ENCODE data around the gene C1orf174.

The C1orf174 gene

DNA sequence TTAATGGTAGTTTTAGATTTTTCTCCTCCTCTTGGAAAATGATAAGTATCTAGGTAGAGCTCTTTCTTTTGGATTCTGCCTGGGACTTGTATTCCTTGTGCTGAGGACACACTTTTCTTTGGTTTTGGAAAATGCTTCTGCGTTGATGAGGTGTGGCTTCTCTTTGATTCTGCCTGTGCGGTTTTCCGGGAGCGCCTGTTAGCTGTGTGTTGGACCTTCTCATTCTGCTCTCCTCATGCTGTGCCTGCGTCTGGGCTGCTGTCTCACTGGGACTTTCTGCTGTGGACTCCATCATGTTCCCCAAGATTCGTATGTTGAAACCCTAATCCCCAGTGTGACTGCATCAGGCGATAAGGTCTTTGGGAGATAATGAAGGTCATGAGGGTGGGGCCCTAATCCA is 21.0 kb downstream of the C1orf174 start:
- peaks cover 0 to 13% (median 7%) of the 10 kb centered on the region in 3 donors for H3K9me3 ChIP-seq
- no peak for DNase-seq
- no peak overlapping the region for H3K27ac ChIP-seq
- intact Hi-C loops (cut with DNase I; ENCODE audit: low total_unique reads), result no loop called here
- H3K4me3 ChIP-seq, result no peak overlapping the region
- peaks cover 53 to 89% (median 76%) of the 10 kb centered on the region in 3 donors for H3K36me3 ChIP-seq
- TF ChIP-seq, protein P1, sequence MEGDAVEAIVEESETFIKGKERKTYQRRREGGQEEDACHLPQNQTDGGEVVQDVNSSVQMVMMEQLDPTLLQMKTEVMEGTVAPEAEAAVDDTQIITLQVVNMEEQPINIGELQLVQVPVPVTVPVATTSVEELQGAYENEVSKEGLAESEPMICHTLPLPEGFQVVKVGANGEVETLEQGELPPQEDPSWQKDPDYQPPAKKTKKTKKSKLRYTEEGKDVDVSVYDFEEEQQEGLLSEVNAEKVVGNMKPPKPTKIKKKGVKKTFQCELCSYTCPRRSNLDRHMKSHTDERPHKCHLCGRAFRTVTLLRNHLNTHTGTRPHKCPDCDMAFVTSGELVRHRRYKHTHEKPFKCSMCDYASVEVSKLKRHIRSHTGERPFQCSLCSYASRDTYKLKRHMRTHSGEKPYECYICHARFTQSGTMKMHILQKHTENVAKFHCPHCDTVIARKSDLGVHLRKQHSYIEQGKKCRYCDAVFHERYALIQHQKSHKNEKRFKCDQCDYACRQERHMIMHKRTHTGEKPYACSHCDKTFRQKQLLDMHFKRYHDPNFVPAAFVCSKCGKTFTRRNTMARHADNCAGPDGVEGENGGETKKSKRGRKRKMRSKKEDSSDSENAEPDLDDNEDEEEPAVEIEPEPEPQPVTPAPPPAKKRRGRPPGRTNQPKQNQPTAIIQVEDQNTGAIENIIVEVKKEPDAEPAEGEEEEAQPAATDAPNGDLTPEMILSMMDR (IDR thresholded peaks at IDR 0.05), result no peak
- no peaks in the 10 kb centered on the region for H3K27me3 ChIP-seq
- H3K4me1 ChIP-seq, result no peaks in the 10 kb centered on the region

DNA sequence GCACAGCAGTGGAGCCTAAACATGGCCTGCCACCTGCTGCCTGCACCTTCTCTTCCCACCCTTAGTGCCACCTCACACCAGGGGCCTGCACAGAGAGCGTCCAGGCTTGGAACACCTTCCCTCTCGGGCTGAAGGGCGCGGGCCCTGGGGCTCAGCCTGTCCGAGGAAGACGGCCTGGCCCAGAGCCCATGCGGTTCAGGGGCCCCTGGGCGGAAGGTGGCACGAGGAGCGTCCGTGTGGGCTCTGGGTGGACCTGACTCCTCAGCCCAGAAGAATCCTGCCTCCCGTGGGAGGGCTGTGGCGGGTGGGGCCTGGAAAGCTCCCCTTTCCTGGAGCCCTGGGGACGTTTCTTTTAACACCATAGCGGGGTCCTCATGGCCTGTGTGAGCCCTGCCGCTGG is 23.4 kb downstream of the C1orf174 start:
- intact Hi-C loops (cut with DNase I; ENCODE audit: low total_unique reads), result no loop called here

DNA sequence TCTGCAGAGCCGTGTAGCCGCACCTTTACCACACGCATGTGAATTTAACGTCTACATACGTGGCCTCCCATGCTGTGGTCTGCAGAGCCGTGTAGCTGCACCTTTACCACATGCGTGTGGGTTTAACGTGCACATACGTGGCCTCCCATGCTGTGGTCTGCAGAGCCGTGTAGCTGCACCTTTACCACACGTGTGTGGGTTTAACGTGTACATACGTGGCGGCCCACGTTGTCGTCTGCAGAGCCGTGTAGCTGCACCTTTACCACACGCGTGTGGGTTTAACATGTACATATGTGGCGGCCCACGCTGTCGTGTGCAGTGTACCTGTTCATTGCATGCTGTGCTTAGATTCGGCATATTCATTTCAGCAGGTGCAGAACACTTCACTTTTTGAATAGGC is 25.3 kb downstream of the C1orf174 start:
- DNase-seq, result no peak
- intact Hi-C loops (cut with DNase I; ENCODE audit: low total_unique reads), result no loop called here
- Histone ChIP-seq H3K4me1 (no peaks in the 10 kb centered on the region), H3K4me3 (no peak overlapping the region), H3K27ac (no peak overlapping the region), H3K27me3 (no peaks in the 10 kb centered on the region), H3K9me3 (peaks cover 0 to 13% (median 7%) of the 10 kb centered on the region in 3 donors), H3K36me3 (peaks cover 68 to 99% (median 92%) of the 10 kb centered on the region in 3 donors)
- TF ChIP-seq, protein P1 (IDR thresholded peaks at IDR 0.05), result no peak

More for the DNA sequence above, 23.4 kb downstream of the C1orf174 start:
- Histone ChIP-seq H3K36me3 (peaks cover 61 to 99% (median 91%) of the 10 kb centered on the region in 3 donors), H3K4me3 (no peak overlapping the region), H3K27ac (no peak overlapping the region), H3K27me3 (no peaks in the 10 kb centered on the region), H3K9me3 (peaks cover 0 to 13% (median 7%) of the 10 kb centered on the region in 3 donors), H3K4me1 (no peaks in the 10 kb centered on the region)
- TF ChIP-seq, protein P1 (IDR thresholded peaks at IDR 0.05), result no peak
- DNase-seq, result no peak

DNA sequence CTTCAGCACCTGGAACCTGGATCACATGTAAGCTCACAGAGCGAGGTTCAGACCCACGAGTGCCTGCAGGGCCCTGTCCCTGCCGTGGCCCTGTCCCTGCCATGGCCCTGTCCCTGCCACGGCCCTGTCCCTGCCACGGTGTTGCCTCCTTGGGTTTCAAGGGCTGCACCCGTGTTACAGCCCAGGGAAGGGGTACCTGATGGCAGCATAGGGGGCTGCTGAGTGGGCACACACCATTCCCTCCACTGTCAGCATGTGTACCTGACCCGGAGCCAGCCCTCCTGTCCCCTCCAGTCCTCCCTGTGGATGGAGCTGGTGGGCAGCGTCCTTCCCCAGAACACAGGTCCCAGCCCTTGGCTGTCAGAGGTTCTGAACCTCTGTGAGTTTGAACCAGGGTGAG is 27.5 kb downstream of the C1orf174 start:
- Histone ChIP-seq H3K36me3 (peaks cover 64 to 99% (median 84%) of the 10 kb centered on the region in 3 donors), H3K4me1 (no peaks in the 10 kb centered on the region), H3K27me3 (no peaks in the 10 kb centered on the region), H3K4me3 (no peak overlapping the region), H3K27ac (no peak overlapping the region), H3K9me3 (no peaks in the 10 kb centered on the region)
- TF ChIP-seq, protein P1 (IDR thresholded peaks at IDR 0.05), result no peak
- intact Hi-C loops (cut with DNase I; ENCODE audit: low total_unique reads), result no loop called here
- DNase-seq, result no peak

DNA sequence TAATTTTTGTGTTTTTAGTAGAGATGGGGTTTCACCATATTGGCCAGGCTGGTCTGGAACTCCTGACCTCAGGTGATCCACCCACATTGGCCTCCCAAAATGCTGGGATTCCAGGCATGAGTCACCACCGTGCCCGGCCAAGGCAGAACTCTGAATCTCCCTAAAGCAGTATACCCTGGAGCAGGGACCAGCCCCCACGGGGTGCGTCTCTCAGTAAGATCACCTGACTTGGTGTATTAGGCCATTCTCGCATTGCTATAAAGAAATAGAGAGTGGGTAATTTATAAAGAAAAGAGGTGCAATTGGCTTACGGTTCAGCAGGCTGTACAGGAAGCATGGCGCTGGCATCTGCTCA is 28.6 kb downstream of the C1orf174 start:
- intact Hi-C loops (cut with DNase I; ENCODE audit: low total_unique reads), result no loop called here
- Histone ChIP-seq H3K4me1 (no peaks in the 10 kb centered on the region), H3K9me3 (no peaks in the 10 kb centered on the region), H3K4me3 (no peak overlapping the region), H3K27ac (no peak overlapping the region), H3K36me3 (peaks cover 60 to 99% (median 79%) of the 10 kb centered on the region in 3 donors), H3K27me3 (no peaks in the 10 kb centered on the region)
- no peak for DNase-seq
- TF ChIP-seq, protein P1 (IDR thresholded peaks at IDR 0.05), result no peak

DNA sequence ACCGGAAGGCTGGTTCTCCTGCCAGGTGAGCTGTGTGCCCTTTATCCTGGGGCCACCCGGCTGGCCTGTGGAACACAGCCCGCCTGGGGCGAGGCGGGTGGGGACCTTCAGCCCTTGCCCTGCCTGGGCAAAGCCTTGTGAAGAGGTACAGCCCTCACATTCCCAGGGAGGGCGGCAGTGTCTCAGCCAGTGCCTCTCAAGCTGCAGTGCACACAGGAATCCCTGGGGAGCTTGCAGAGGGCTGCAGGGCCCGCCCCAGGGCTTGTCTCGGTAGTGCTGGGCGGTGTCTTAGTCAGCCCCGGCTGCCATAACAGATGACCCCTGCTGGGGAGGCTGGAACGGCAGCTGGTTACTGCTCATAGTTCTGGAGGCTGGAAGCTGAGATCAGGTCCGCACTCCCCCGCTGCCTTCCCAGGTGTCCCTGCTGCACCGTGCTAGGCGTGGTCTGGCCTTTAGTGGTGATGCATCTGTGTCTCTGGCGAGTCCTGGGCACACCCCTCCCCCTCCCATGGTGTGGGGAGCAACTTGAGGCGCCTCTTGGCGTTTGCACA is 30.2 kb downstream of the C1orf174 start:
- H3K36me3 ChIP-seq, result peaks cover 44 to 94% (median 72%) of the 10 kb centered on the region in 3 donors
- TF ChIP-seq, protein P1 (IDR thresholded peaks at IDR 0.05), result no peak
- intact Hi-C loops (cut with DNase I; ENCODE audit: low total_unique reads), result no loop called here
- H3K9me3 ChIP-seq, result no peaks in the 10 kb centered on the region
- no peak overlapping the region for H3K4me3 ChIP-seq
- no peak overlapping the region for H3K27ac ChIP-seq
- no peaks in the 10 kb centered on the region for H3K4me1 ChIP-seq
- no peaks in the 10 kb centered on the region for H3K27me3 ChIP-seq
- DNase-seq, result no peak

Data from tibial artery (tissue), 4 donors.